GM19463 (cell line): ENCODE results near the gene CAMTA1.
"Not testable (repeated sequence)": the region's sequence is repeated elsewhere in the genome, so short reads cannot be mapped to it uniquely, and the experiment has no call there.

Source experiments
- ATAC-seq: cut with Tn5 transposase; IDR thresholded peaks from one replicate; pipeline ENCODE4 v1.9.1; 2021; ENCODE audit warnings: mild to moderate bottlenecking, moderate library complexity; ENCODE audit not compliant: unreplicated experiment

Gene CAMTA1

GRCh38 chr1:7684132-7684531, 898.9 kb downstream of the CAMTA1 start:
- ATAC-seq = no peak

- ATAC-seq = no peak
Observed at GRCh38 chr1:7684861-7685635, 899.8 kb downstream of the CAMTA1 start.

- ATAC-seq = no peak
Observed at GRCh38 chr1:7686301-7686850, 901.1 kb downstream of the CAMTA1 start.

GRCh38 chr1:7687411-7687810, 902.2 kb downstream of the CAMTA1 start:
- ATAC-seq = no peak

- ATAC-seq = no peak
Observed at GRCh38 chr1:7688659-7689058, 903.4 kb downstream of the CAMTA1 start.

- not testable (repeated sequence) for ATAC-seq
Observed at GRCh38 chr1:7689307-7689706, 904.1 kb downstream of the CAMTA1 start.

GRCh38 chr1:7690076-7690475, 904.8 kb downstream of the CAMTA1 start:
- ATAC-seq = no peak

- no peak for ATAC-seq
Observed at GRCh38 chr1:7690496-7691182, 905.4 kb downstream of the CAMTA1 start.

GRCh38 chr1:7691576-7691975, 906.3 kb downstream of the CAMTA1 start:
- no peak for ATAC-seq

GRCh38 chr1:7692005-7692404, 906.8 kb downstream of the CAMTA1 start:
- ATAC-seq = no peak

- not testable (repeated sequence) for ATAC-seq
Observed at GRCh38 chr1:7693037-7693436, 907.8 kb downstream of the CAMTA1 start.

- ATAC-seq = no peak
Observed at GRCh38 chr1:7693662-7694061, 908.4 kb downstream of the CAMTA1 start.

GRCh38 chr1:7694600-7695496, 909.6 kb downstream of the CAMTA1 start:
- no peak for ATAC-seq

GRCh38 chr1:7695497-7696117, 910.4 kb downstream of the CAMTA1 start:
- ATAC-seq = no peak

- no peak for ATAC-seq
Observed at GRCh38 chr1:7698641-7699040, 913.4 kb downstream of the CAMTA1 start.

GRCh38 chr1:7702365-7702764, 917.1 kb downstream of the CAMTA1 start:
- no peak for ATAC-seq

- no peak for ATAC-seq
Observed at GRCh38 chr1:7703321-7704213, 918.3 kb downstream of the CAMTA1 start.

GRCh38 chr1:7704214-7705047, 919.2 kb downstream of the CAMTA1 start:
- ATAC-seq = peak; percentile 95
